ENCODE measurements around the gene PRKCE. TPM values are rescaled to one million over a fixed set of nuclear protein-coding genes. Genes with fewer than 3 reads are reported as not detected.

The PRKCE gene
- total RNA-seq, 1 experiment from 2014 or later, result 12.1 TPM

DNA sequence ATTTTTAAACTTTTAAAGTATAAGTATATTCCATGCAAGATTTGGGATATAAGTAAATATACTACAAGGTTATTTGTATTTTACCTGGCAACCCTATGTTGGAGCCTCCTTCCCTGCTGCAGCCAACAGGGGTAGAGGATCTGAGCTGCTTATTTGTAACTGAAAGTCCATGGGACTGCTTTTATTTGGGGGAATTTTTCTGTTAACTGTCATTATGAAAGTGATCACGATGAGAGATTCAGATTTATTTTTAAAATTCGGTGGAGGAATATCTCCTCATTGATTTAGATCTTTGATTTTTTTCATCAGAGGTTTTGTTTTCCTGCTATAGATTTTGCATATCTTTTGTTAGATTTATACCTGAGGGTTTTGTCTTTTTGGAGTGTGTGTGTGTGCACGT, 215.9 kb downstream of the PRKCE start:
- no peaks in the 10 kb centered on the region for H3K36me3 Mint-ChIP-seq (ENCODE audit: insufficient read depth, unreplicated experiment)
- TF ChIP-seq, protein P1, sequence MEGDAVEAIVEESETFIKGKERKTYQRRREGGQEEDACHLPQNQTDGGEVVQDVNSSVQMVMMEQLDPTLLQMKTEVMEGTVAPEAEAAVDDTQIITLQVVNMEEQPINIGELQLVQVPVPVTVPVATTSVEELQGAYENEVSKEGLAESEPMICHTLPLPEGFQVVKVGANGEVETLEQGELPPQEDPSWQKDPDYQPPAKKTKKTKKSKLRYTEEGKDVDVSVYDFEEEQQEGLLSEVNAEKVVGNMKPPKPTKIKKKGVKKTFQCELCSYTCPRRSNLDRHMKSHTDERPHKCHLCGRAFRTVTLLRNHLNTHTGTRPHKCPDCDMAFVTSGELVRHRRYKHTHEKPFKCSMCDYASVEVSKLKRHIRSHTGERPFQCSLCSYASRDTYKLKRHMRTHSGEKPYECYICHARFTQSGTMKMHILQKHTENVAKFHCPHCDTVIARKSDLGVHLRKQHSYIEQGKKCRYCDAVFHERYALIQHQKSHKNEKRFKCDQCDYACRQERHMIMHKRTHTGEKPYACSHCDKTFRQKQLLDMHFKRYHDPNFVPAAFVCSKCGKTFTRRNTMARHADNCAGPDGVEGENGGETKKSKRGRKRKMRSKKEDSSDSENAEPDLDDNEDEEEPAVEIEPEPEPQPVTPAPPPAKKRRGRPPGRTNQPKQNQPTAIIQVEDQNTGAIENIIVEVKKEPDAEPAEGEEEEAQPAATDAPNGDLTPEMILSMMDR (IDR thresholded peaks at IDR 0.05; ENCODE audit: unreplicated experiment), result no peak
- CTCF ChIA-PET, result interaction anchor here (1.0 kb wide), 1 partner anchor 215 kb away, joined by 3 read pairs; no protein-coding TSS in a partner anchor
- POLR2A ChIA-PET, result no interaction called here
- H3K27ac Mint-ChIP-seq (ENCODE audit: low read depth, unreplicated experiment), result no peak overlapping the region
- H3K27me3 Mint-ChIP-seq (ENCODE audit: insufficient read depth, unreplicated experiment), result no peaks in the 10 kb centered on the region
- no TSS peak for BruUV-seq (replicated peaks)
- peaks cover 2% of the 10 kb centered on the region for H3K4me1 Mint-ChIP-seq (ENCODE audit: insufficient read depth, unreplicated experiment)
- no peak overlapping the region for H3K4me3 Mint-ChIP-seq (ENCODE audit: unreplicated experiment)
- no peaks in the 10 kb centered on the region for H3K9me3 Mint-ChIP-seq (ENCODE audit: unreplicated experiment)
- intact Hi-C loops (cut with micrococcal nuclease), result no loop called here
- DNase-seq (ENCODE audit: unreplicated experiment), result no peak

DNA sequence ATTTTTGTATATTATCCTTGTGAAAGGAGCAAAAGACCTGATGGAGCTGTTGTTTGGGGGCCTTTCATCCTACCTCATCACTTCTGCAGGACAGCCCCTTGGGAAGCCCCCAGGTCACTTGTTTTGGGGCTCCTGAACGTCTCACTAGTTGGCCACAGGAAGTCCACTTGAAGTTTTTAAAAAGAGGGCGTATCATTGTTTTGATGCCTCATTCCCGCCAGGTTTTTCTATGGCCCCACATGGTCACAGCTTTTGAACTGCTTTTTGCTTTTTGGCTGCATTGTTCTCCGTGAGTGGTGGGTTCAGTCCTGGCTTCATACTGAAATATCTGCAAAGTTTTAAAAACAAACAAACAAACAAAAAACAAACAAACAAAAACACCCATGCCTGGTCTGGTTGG, 216.3 kb downstream of the PRKCE start:
- no peak overlapping the region for H3K27ac Mint-ChIP-seq (ENCODE audit: low read depth, unreplicated experiment)
- ChIA-PET CTCF (interaction anchor here (1.0 kb wide), 1 partner anchor 216 kb away, joined by 3 read pairs; no protein-coding TSS in a partner anchor), POLR2A (interaction anchor here (1.6 kb wide), 1 partner anchor 8 kb away, joined by 5 read pairs; no protein-coding TSS in a partner anchor)
- BruUV-seq (replicated peaks), result no TSS peak
- intact Hi-C loops (cut with micrococcal nuclease), result no loop called here
- H3K4me3 Mint-ChIP-seq (ENCODE audit: unreplicated experiment), result no peak overlapping the region
- TF ChIP-seq, protein P1 (IDR thresholded peaks at IDR 0.05; ENCODE audit: unreplicated experiment), result no peak
- no peaks in the 10 kb centered on the region for H3K27me3 Mint-ChIP-seq (ENCODE audit: insufficient read depth, unreplicated experiment)
- H3K36me3 Mint-ChIP-seq (ENCODE audit: insufficient read depth, unreplicated experiment), result no peaks in the 10 kb centered on the region
- H3K4me1 Mint-ChIP-seq (ENCODE audit: insufficient read depth, unreplicated experiment), result peaks cover 4% of the 10 kb centered on the region
- no peaks in the 10 kb centered on the region for H3K9me3 Mint-ChIP-seq (ENCODE audit: unreplicated experiment)
- DNase-seq (ENCODE audit: unreplicated experiment), result no peak

- no peaks in the 10 kb centered on the region for H3K36me3 Mint-ChIP-seq (ENCODE audit: insufficient read depth, unreplicated experiment)
- ChIA-PET POLR2A (interaction anchor here (0.7 to 1.6 kb wide), 2 partner anchors 9 to 779 kb away, joined by 3 to 5 read pairs; no protein-coding TSS in a partner anchor), CTCF (interaction anchor here (0.6 to 1.0 kb wide), 5 partner anchors 34 to 287 kb away, joined by 3 to 4 read pairs (median 3); no protein-coding TSS in a partner anchor)
- no peak overlapping the region for H3K4me3 Mint-ChIP-seq (ENCODE audit: unreplicated experiment)
- peaks cover 11% of the 10 kb centered on the region for H3K4me1 Mint-ChIP-seq (ENCODE audit: insufficient read depth, unreplicated experiment)
- intact Hi-C loops (cut with micrococcal nuclease), result no loop called here
- TF ChIP-seq, protein P1 (IDR thresholded peaks at IDR 0.05; ENCODE audit: unreplicated experiment), result no peak
- no peak for DNase-seq (ENCODE audit: unreplicated experiment)
- no TSS peak for BruUV-seq (replicated peaks)
- H3K27me3 Mint-ChIP-seq (ENCODE audit: insufficient read depth, unreplicated experiment), result no peaks in the 10 kb centered on the region
- H3K27ac Mint-ChIP-seq (ENCODE audit: low read depth, unreplicated experiment), result no peak overlapping the region
- no peaks in the 10 kb centered on the region for H3K9me3 Mint-ChIP-seq (ENCODE audit: unreplicated experiment)
Observed at GRCh38 chr2:45869165-45869501, 217.7 kb downstream of the PRKCE start.

DNA sequence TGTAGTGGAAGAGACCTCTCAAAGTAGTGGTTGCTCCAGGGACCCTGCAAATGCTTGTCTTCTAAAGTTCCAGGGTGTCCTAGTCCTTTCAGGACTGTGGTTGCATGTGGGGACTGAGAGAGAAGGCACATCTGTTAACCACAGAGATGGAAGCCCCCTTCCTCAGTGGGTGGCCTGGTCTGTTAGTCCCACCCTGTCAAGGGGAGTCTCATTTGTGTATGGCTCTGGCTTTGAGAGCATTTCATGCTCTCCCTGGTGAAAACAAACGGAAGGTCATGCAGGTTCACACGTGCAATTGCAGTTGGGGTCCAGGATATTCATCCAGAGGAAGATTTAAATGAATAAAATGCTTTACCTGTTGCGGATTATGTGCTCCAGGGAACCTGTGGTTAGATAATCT, 219.6 kb downstream of the PRKCE start:
- no peak for DNase-seq (ENCODE audit: unreplicated experiment)
- POLR2A ChIA-PET, result no interaction called here
- intact Hi-C loops (cut with micrococcal nuclease), result no loop called here
- H3K36me3 Mint-ChIP-seq (ENCODE audit: insufficient read depth, unreplicated experiment), result no peaks in the 10 kb centered on the region
- BruUV-seq (replicated peaks), result no TSS peak
- CTCF ChIA-PET, result no interaction called here
- H3K27ac Mint-ChIP-seq (ENCODE audit: low read depth, unreplicated experiment), result no peak overlapping the region
- peaks cover 2% of the 10 kb centered on the region for H3K9me3 Mint-ChIP-seq (ENCODE audit: unreplicated experiment)
- peaks cover 15% of the 10 kb centered on the region for H3K4me1 Mint-ChIP-seq (ENCODE audit: insufficient read depth, unreplicated experiment)
- H3K4me3 Mint-ChIP-seq (ENCODE audit: unreplicated experiment), result no peak overlapping the region
- TF ChIP-seq, protein P1 (IDR thresholded peaks at IDR 0.05; ENCODE audit: unreplicated experiment), result no peak
- H3K27me3 Mint-ChIP-seq (ENCODE audit: insufficient read depth, unreplicated experiment), result no peaks in the 10 kb centered on the region

All from MCF 10A (cell line).